HepG2 (cell line): ENCODE measurements around the gene BHLHE23. TPM values are rescaled to one million over a fixed set of nuclear protein-coding genes. Genes with fewer than 3 reads are reported as not detected.

ENCODE experiments used
- BORCS8-MEF2B ChIP-seq: sonication (generic); formaldehyde crosslinking; IDR thresholded peaks from 2 replicates; pipeline ENCODE4 v1.8.0; 2022; ENCODE audit warnings: mild to moderate bottlenecking, missing genetic modification reagents
- JUNB ChIP-seq: sonication (generic); formaldehyde crosslinking; IDR thresholded peaks from 2 replicates; pipeline ENCODE4 v1.8.0; 2022; ENCODE audit warnings: missing genetic modification reagents, mild to moderate bottlenecking, borderline replicate concordance
- MED1 ChIP-seq: sonication (generic); formaldehyde crosslinking; IDR thresholded peaks from 2 replicates; pipeline ENCODE4 v1.4.0; 2020; ENCODE audit warnings: missing genetic modification reagents
- PHF5A ChIP-seq: IDR thresholded peaks from one replicate; pipeline ENCODE4 v1.6.1; 2018; ENCODE audit warnings: low read depth, missing genetic modification reagents; ENCODE audit not compliant: unreplicated experiment
- POLR2AphosphoS2 ChIP-seq: IDR thresholded peaks from 2 replicates; pipeline ENCODE4 v1.6.1; 2011; ENCODE audit warnings: low read depth, low read length, improper control_type of control experiment
- RBM22 ChIP-seq: fragments of 200-400 bp; formaldehyde crosslinking; optimal IDR thresholded peaks from 2 replicates; pipeline ENCODE3; 2017; ENCODE audit warnings: mild to moderate bottlenecking, low read length, moderate library complexity
- TOPORS ChIP-seq: sonication (generic); formaldehyde crosslinking; IDR thresholded peaks from 2 replicates; pipeline ENCODE4 v1.8.0; 2023; ENCODE audit warnings: mild to moderate bottlenecking, missing genetic modification reagents
- TSC22D2 ChIP-seq: sonication (generic); formaldehyde crosslinking; IDR thresholded peaks from 2 replicates; pipeline ENCODE4 v1.5.1; 2020; ENCODE audit warnings: missing genetic modification reagents, mild to moderate bottlenecking, borderline replicate concordance
- ZNF337 ChIP-seq: sonication (generic); formaldehyde crosslinking; IDR thresholded peaks from 2 replicates; pipeline ENCODE4 v1.5.1; 2020; ENCODE audit warnings: missing genetic modification reagents, low read depth, mild to moderate bottlenecking, borderline replicate concordance
- ZNF772 ChIP-seq: sonication (generic); formaldehyde crosslinking; IDR thresholded peaks from 2 replicates; pipeline ENCODE4 v1.5.0; 2020; ENCODE audit warnings: mild to moderate bottlenecking, missing genetic modification reagents
- ZNF792 ChIP-seq: IDR thresholded peaks from 2 replicates; pipeline ENCODE4 v1.6.1; 2016
- ZNF879 ChIP-seq: sonication (generic); formaldehyde crosslinking; IDR thresholded peaks from 2 replicates; pipeline ENCODE4 v1.8.1; 2023; ENCODE audit warnings: missing genetic modification reagents
- polyA plus RNA-seq, 8 experiments: library from polyadenylated mRNA; depleted of rRNA in 3 of 8; stranded (reverse) in 7 of 8; unstranded in 1 of 8; fragments of >200 nt; fragmentation: Illumina TruSeq in 4 of 8; extraction: Trizol in 4 of 8; gene quantifications; 2 replicates each; pipeline versions ENCODE4 v1.2.1 to v1.2.3, GENCODE V29; 2011 to 2016; ENCODE audit warnings: low read depth in 4 of 8, missing spikeins in 1 of 8, mixed read lengths in 1 of 8; ENCODE audit not compliant: insufficient read depth in 1 of 8
- total RNA-seq, 5 experiments: library from RNA; depleted of rRNA; stranded (reverse); fragments of >200 nt; fragmentation: Illumina TruSeq; extraction: Trizol; gene quantifications; 2 replicates each; pipeline ENCODE4 v1.2.3, GENCODE V29; 2016; ENCODE audit warnings: low read depth in 1 of 5
- TF ChIP-seq, protein P1 (sequence below): IDR thresholded peaks from 2 replicates; pipeline ENCODE4 v1.6.1; 2016; ENCODE audit warnings: mild to moderate bottlenecking, missing biosample characterization, missing genetic modification reagents
- TF ChIP-seq, protein P2 (sequence below): IDR thresholded peaks from 2 replicates; pipeline ENCODE4 v1.6.1; 2016
- TF ChIP-seq, protein P3 (sequence below): conservative IDR thresholded peaks from 2 replicates; pipeline ENCODE4 v1.6.1; 2018; ENCODE audit warnings: missing genetic modification reagents
- TF ChIP-seq, protein P4 (sequence below): sonication (generic); formaldehyde crosslinking; IDR thresholded peaks from 2 replicates; pipeline ENCODE4 v1.5.1; 2020; ENCODE audit warnings: mild to moderate bottlenecking, moderate library complexity, missing genetic modification reagents
- TF ChIP-seq, protein P5 (sequence below): sonication (generic); formaldehyde crosslinking; conservative IDR thresholded peaks from 2 replicates; pipeline ENCODE4 v1.4.0; 2020; ENCODE audit warnings: missing genetic modification reagents
- TF ChIP-seq, protein P6 (sequence below): sonication (generic); formaldehyde crosslinking; IDR thresholded peaks from 2 replicates; pipeline ENCODE4 v1.4.0; 2020; ENCODE audit warnings: missing genetic modification reagents
- TF ChIP-seq, protein P7 (sequence below): sonication (generic); formaldehyde crosslinking; IDR thresholded peaks from 2 replicates; pipeline ENCODE4 v1.8.0; 2022; ENCODE audit warnings: missing genetic modification reagents, mild to moderate bottlenecking, borderline replicate concordance

BHLHE23 gene
- total and polyA plus RNA-seq, 2 of the 13 experiments (the other 11 are each of a cell fraction or from before 2014, with no cell fraction given), result not detected

DNA sequence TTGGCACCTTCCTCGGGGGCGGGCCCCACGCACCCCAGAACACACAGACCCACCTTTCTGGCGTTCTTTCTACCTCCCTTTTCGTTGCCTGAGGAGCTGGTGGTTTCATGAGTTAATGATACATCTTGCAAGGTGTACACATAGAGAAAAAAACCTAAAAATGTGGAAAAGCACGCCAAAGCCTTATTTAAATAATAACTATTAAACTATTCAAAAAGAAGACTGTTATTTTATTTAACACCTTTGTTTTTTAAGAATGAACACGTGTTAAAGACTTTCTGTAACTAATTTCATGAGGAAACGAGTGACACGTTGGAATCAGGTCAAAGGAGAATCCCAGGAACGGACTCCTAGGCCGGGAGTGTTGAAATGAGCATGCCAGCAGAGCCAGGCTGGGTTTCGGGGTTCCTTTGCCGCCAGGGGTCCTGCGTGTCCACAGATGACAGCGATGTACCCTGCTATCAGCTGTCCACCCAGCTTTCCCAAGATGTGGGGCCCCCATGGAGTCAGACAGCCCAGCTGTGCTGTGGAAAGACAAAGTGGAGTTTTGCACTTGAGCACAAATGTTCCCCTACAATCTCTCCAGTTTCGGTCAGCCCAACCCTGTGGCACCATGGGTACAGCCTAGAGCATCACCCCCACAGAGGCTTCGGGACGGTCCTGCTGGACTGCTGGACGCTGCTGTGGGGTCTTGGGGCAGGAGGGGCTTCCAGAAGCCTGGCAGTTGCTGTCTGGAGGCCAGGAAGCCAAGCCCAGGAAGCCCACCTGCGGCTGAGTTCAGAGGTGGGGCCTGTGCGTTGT is 38.2 kb downstream of the BHLHE23 start (continued):
- TF ChIP-seq BORCS8-MEF2B (peak; percentile 34; the same call in 1 of the 2 replicates), JUNB (CRISPR knock-in tag) (no peak), POLR2AphosphoS2 (peak; percentile 45; the same call in 1 of the 2 replicates), ZNF879 (CRISPR knock-in tag) (no peak), TSC22D2 (CRISPR knock-in tag) (no peak), ZNF337 (0 out of 2 replicates have a peak, but pooled peaks have one; percentile 38), MED1 (peak; percentile 16; the same call in 1 of the 2 replicates), RBM22 (peak; percentile 99), PHF5A (CRISPR knock-in tag) (peak; percentile 89), TOPORS (CRISPR knock-in tag) (peak; percentile 61; the same call in 1 of the 2 replicates), ZNF772 (CRISPR knock-in tag) (peak; percentile 92), ZNF792 (no peak)
- TF ChIP-seq, protein P1, sequence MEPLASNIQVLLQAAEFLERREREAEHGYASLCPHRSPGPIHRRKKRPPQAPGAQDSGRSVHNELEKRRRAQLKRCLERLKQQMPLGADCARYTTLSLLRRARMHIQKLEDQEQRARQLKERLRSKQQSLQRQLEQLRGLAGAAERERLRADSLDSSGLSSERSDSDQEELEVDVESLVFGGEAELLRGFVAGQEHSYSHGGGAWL (CRISPR knock-in tag), result 0 out of 2 replicates have a peak, but pooled peaks have one; percentile 31
- TF ChIP-seq, protein P2, sequence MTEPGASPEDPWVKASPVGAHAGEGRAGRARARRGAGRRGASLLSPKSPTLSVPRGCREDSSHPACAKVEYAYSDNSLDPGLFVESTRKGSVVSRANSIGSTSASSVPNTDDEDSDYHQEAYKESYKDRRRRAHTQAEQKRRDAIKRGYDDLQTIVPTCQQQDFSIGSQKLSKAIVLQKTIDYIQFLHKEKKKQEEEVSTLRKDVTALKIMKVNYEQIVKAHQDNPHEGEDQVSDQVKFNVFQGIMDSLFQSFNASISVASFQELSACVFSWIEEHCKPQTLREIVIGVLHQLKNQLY, result no peak
- TF ChIP-seq, protein P3, sequence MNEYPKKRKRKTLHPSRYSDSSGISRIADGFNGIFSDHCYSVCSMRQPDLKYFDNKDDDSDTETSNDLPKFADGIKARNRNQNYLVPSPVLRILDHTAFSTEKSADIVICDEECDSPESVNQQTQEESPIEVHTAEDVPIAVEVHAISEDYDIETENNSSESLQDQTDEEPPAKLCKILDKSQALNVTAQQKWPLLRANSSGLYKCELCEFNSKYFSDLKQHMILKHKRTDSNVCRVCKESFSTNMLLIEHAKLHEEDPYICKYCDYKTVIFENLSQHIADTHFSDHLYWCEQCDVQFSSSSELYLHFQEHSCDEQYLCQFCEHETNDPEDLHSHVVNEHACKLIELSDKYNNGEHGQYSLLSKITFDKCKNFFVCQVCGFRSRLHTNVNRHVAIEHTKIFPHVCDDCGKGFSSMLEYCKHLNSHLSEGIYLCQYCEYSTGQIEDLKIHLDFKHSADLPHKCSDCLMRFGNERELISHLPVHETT (CRISPR knock-in tag), result 0 out of 2 replicates have a peak, but pooled peaks have one; percentile 43
- TF ChIP-seq, protein P4, sequence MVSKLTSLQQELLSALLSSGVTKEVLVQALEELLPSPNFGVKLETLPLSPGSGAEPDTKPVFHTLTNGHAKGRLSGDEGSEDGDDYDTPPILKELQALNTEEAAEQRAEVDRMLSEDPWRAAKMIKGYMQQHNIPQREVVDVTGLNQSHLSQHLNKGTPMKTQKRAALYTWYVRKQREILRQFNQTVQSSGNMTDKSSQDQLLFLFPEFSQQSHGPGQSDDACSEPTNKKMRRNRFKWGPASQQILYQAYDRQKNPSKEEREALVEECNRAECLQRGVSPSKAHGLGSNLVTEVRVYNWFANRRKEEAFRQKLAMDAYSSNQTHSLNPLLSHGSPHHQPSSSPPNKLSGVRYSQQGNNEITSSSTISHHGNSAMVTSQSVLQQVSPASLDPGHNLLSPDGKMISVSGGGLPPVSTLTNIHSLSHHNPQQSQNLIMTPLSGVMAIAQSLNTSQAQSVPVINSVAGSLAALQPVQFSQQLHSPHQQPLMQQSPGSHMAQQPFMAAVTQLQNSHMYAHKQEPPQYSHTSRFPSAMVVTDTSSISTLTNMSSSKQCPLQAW, result peak; percentile 35; the same call in 1 of the 2 replicates
- TF ChIP-seq, protein P5, sequence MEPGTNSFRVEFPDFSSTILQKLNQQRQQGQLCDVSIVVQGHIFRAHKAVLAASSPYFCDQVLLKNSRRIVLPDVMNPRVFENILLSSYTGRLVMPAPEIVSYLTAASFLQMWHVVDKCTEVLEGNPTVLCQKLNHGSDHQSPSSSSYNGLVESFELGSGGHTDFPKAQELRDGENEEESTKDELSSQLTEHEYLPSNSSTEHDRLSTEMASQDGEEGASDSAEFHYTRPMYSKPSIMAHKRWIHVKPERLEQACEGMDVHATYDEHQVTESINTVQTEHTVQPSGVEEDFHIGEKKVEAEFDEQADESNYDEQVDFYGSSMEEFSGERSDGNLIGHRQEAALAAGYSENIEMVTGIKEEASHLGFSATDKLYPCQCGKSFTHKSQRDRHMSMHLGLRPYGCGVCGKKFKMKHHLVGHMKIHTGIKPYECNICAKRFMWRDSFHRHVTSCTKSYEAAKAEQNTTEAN (CRISPR knock-in tag), result 0 out of 2 replicates have a peak, but pooled peaks have one; percentile 49
- TF ChIP-seq, protein P6, sequence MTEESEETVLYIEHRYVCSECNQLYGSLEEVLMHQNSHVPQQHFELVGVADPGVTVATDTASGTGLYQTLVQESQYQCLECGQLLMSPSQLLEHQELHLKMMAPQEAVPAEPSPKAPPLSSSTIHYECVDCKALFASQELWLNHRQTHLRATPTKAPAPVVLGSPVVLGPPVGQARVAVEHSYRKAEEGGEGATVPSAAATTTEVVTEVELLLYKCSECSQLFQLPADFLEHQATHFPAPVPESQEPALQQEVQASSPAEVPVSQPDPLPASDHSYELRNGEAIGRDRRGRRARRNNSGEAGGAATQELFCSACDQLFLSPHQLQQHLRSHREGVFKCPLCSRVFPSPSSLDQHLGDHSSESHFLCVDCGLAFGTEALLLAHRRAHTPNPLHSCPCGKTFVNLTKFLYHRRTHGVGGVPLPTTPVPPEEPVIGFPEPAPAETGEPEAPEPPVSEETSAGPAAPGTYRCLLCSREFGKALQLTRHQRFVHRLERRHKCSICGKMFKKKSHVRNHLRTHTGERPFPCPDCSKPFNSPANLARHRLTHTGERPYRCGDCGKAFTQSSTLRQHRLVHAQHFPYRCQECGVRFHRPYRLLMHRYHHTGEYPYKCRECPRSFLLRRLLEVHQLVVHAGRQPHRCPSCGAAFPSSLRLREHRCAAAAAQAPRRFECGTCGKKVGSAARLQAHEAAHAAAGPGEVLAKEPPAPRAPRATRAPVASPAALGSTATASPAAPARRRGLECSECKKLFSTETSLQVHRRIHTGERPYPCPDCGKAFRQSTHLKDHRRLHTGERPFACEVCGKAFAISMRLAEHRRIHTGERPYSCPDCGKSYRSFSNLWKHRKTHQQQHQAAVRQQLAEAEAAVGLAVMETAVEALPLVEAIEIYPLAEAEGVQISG (CRISPR knock-in tag), result peak; percentile 64
- TF ChIP-seq, protein P7, sequence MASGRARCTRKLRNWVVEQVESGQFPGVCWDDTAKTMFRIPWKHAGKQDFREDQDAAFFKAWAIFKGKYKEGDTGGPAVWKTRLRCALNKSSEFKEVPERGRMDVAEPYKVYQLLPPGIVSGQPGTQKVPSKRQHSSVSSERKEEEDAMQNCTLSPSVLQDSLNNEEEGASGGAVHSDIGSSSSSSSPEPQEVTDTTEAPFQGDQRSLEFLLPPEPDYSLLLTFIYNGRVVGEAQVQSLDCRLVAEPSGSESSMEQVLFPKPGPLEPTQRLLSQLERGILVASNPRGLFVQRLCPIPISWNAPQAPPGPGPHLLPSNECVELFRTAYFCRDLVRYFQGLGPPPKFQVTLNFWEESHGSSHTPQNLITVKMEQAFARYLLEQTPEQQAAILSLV (CRISPR knock-in tag), result 0 out of 2 replicates have a peak, but pooled peaks have one; percentile 9
